ENCODE data around the gene HEXB.

HEXB gene

GRCh38 chr5:74684900-74685851 lies at the start of gene HEXB:
HEXB (plus strand) TSS chr5:74685233; CDS start chr5:74685261, 28 bp downstream.
- TF ChIP-seq POLR2AphosphoS5 (IDR thresholded peaks at IDR 0.05; ENCODE audit: borderline replicate concordance, low read depth, low read length) (peak; percentile 73; the same call in 1 of the 2 replicates), EZH2 (IDR thresholded peaks at IDR 0.05) (no peak)

GRCh38 chr5:74636149-74636548 lies 48.9 kb upstream of the HEXB start:
- DNase-seq (ENCODE audit: low read depth, low spot score) = no peak
- Histone ChIP-seq H3K9ac (ENCODE audit: insufficient read length) (no peak overlapping the region), H3K27ac (no peak overlapping the region), H3K9me3 (ENCODE audit: low read depth, low read length) (no peaks in the 10 kb centered on the region), H3K36me3 (ENCODE audit: insufficient read depth, low read length) (no peaks in the 10 kb centered on the region), H3K4me3 (no peak overlapping the region)
- TF ChIP-seq EZH2 (IDR thresholded peaks at IDR 0.05) (no peak), FOXP2 (optimal IDR thresholded peaks at IDR 0.05; ENCODE audit: control extremely low read depth, extremely low read length, insufficient read depth) (no peak), POLR2AphosphoS5 (IDR thresholded peaks at IDR 0.05; ENCODE audit: borderline replicate concordance, low read depth, low read length) (no peak)

More at GRCh38 chr5:74684900-74685851, at the start of gene HEXB:
- Histone ChIP-seq H3K4me3 (peak within 1 kb of the TSS; percentile 97), H3K9ac (ENCODE audit: insufficient read length) (peak within 1 kb of the TSS; percentile 75), H3K9me3 (ENCODE audit: low read depth, low read length) (no peaks in the 10 kb centered on the region), H3K27ac (no peak within 1 kb of the TSS), H3K36me3 (ENCODE audit: insufficient read depth, low read length) (peaks cover 4% of the 10 kb centered on the region)
- DNase-seq (ENCODE audit: low read depth, low spot score) = no peak

- Histone ChIP-seq H3K9ac (ENCODE audit: insufficient read length) (no peak overlapping the region), H3K27ac (no peak overlapping the region), H3K36me3 (ENCODE audit: insufficient read depth, low read length) (no peaks in the 10 kb centered on the region), H3K9me3 (ENCODE audit: low read depth, low read length) (no peaks in the 10 kb centered on the region), H3K4me3 (no peak overlapping the region)
- no peak for DNase-seq (ENCODE audit: low read depth, low spot score)
- no peak for TF ChIP-seq EZH2 (IDR thresholded peaks at IDR 0.05)
- TF ChIP-seq POLR2AphosphoS5 (IDR thresholded peaks at IDR 0.05; ENCODE audit: borderline replicate concordance, low read depth, low read length) = no peak
- no peak for TF ChIP-seq FOXP2 (optimal IDR thresholded peaks at IDR 0.05; ENCODE audit: control extremely low read depth, extremely low read length, insufficient read depth)
These were observed 48.5 kb upstream of the HEXB start for GRCh38 chr5:74636552-74636951.

GRCh38 chr5:74638544-74638969 lies 46.5 kb upstream of the HEXB start:
- Histone ChIP-seq H3K36me3 (ENCODE audit: insufficient read depth, low read length) (no peaks in the 10 kb centered on the region), H3K9me3 (ENCODE audit: low read depth, low read length) (no peaks in the 10 kb centered on the region), H3K9ac (ENCODE audit: insufficient read length) (no peak overlapping the region), H3K4me3 (no peak overlapping the region), H3K27ac (no peak overlapping the region)
- TF ChIP-seq POLR2AphosphoS5 (IDR thresholded peaks at IDR 0.05; ENCODE audit: borderline replicate concordance, low read depth, low read length) (no peak), FOXP2 (optimal IDR thresholded peaks at IDR 0.05; ENCODE audit: control extremely low read depth, extremely low read length, insufficient read depth) (no peak), EZH2 (IDR thresholded peaks at IDR 0.05) (no peak)
- no peak for DNase-seq (ENCODE audit: low read depth, low spot score)

- no peak overlapping the region for H3K27ac ChIP-seq
- DNase-seq (ENCODE audit: low read depth, low spot score) = no peak
- H3K9ac ChIP-seq (ENCODE audit: insufficient read length) = no peak overlapping the region
These were observed 45.8 kb upstream of the HEXB start for GRCh38 chr5:74638970-74639806.

GRCh38 chr5:74639807-74640449 lies 45.1 kb upstream of the HEXB start:
- Histone ChIP-seq H3K36me3 (ENCODE audit: insufficient read depth, low read length) (no peaks in the 10 kb centered on the region), H3K4me3 (peak overlapping the region; percentile 85), H3K9me3 (ENCODE audit: low read depth, low read length) (no peaks in the 10 kb centered on the region), H3K27ac (no peak overlapping the region), H3K9ac (ENCODE audit: insufficient read length) (no peak overlapping the region)
- TF ChIP-seq POLR2AphosphoS5 (IDR thresholded peaks at IDR 0.05; ENCODE audit: borderline replicate concordance, low read depth, low read length) (no peak), FOXP2 (optimal IDR thresholded peaks at IDR 0.05; ENCODE audit: control extremely low read depth, extremely low read length, insufficient read depth) (no peak), EZH2 (IDR thresholded peaks at IDR 0.05) (no peak)
- DNase-seq (ENCODE audit: low read depth, low spot score) = no peak

More at GRCh38 chr5:74638970-74639806, 45.8 kb upstream of the HEXB start:
- H3K36me3 ChIP-seq (ENCODE audit: insufficient read depth, low read length) = no peaks in the 10 kb centered on the region
- no peak overlapping the region for H3K4me3 ChIP-seq
- no peaks in the 10 kb centered on the region for H3K9me3 ChIP-seq (ENCODE audit: low read depth, low read length)
- no peak for TF ChIP-seq FOXP2 (optimal IDR thresholded peaks at IDR 0.05; ENCODE audit: control extremely low read depth, extremely low read length, insufficient read depth)
- no peak for TF ChIP-seq POLR2AphosphoS5 (IDR thresholded peaks at IDR 0.05; ENCODE audit: borderline replicate concordance, low read depth, low read length)
- no peak for TF ChIP-seq EZH2 (IDR thresholded peaks at IDR 0.05)

- no peak within 1 kb of the TSS for H3K9ac ChIP-seq (ENCODE audit: insufficient read length)
- H3K9me3 ChIP-seq (ENCODE audit: low read depth, low read length) = no peaks in the 10 kb centered on the region
- no peaks in the 10 kb centered on the region for H3K36me3 ChIP-seq (ENCODE audit: insufficient read depth, low read length)
- H3K27ac ChIP-seq = no peak within 1 kb of the TSS
- no peak for DNase-seq (ENCODE audit: low read depth, low spot score)
- H3K4me3 ChIP-seq = peak within 1 kb of the TSS; percentile 85
- no peak for TF ChIP-seq FOXP2 (optimal IDR thresholded peaks at IDR 0.05; ENCODE audit: control extremely low read depth, extremely low read length, insufficient read depth)
- no peak for TF ChIP-seq EZH2 (IDR thresholded peaks at IDR 0.05)
- no peak for TF ChIP-seq POLR2AphosphoS5 (IDR thresholded peaks at IDR 0.05; ENCODE audit: borderline replicate concordance, low read depth, low read length)
These were observed 44.5 kb upstream of the HEXB start, which contains the start of gene ENC1 for GRCh38 chr5:74640450-74640953. ENC1 (minus strand) TSS chr5:74640728; CDS start chr5:74636485, 4,243 bp downstream.
